ENCODE data around the gene IFNA10.
"Not testable (repeated sequence)": the region's sequence is repeated elsewhere in the genome, so short reads cannot be mapped to it uniquely, and the experiment has no call there.

GRCh38 chr9:21212160-21212559, 5.2 kb upstream of the IFNA10 start:
- TF ChIP-seq CTCF (IDR thresholded peaks at IDR 0.05; ENCODE audit: low read length); EZH2 (IDR thresholded peaks at IDR 0.05; ENCODE audit: borderline replicate concordance, low read length): not testable (repeated sequence)
